ENCODE measurements around the gene XK. TPM values are rescaled to one million over a fixed set of nuclear protein-coding genes. Genes with fewer than 3 reads are reported as not detected.

XK gene
- total and polyA plus RNA-seq, 10 of the 15 experiments (the other 5 are each of a cell fraction or from before 2014, with no cell fraction given) = not detected

DNA sequence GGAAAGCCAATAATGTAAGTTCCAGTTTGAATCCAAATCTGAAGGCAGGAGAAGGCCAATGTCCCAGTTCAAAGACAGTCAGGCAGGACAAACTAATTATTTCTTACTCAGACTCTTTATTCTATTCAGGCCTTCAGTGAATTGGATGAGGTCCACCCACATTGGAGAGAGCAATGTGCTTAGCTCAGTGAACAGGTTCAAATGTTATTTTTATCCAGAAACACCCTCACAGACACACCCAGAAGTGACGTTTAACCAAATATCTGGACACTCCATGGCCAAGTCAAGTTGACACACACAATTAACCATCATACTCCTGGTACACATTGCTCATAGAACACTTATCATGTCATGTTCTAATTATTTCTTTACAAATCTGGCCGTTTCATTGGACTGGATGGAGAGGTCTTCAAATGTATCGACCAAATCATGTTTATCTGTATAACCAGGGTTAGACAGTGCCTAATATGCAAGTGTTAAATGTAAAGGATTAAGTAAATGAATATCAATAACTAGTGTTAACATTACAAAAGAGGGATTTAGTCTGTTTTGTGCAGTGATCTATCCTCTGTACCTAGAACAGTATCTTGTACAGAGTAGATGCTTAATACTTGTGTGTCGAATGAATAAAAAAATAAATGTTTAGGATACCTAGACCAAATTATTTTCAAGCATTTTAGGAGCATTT is 27.1 kb upstream of the XK start:
- WGBS (ENCODE audit: insufficient coverage, insufficient replicate concordance, low lambda C conversion rate, missing lambda C conversion rate) = 8% methylated on average over 4 of the region's 4 CpGs
- FAIRE-seq = no peak

More for the DNA sequence above, 27.1 kb upstream of the XK start:
- H3K4me2 ChIP-seq (ENCODE audit: control insufficient read depth, insufficient read depth) = no peak overlapping the region
- ChIA-PET SMC1A (ENCODE audit: uncharacterized antibody, unreplicated experiment) (interaction anchor here (0.7 to 0.8 kb wide), 2 partner anchors 28 to 56 kb away, joined by 3 to 5 read pairs; no protein-coding TSS in a partner anchor), POLR2A (no interaction called here), RAD21 (ENCODE audit: unreplicated experiment) (no interaction called here), CTCF (no interaction called here)
- intact Hi-C loops (cut with micrococcal nuclease; ENCODE audit: unreplicated experiment) (no loop called here), in situ Hi-C loops (cut with MboI) (no loop called here)
- no peak for ATAC-seq
- no peaks in the 10 kb centered on the region for H3K4me1 ChIP-seq (ENCODE audit: control insufficient read depth, insufficient read depth, low read length)
- no peaks in the 10 kb centered on the region for H3K9me3 ChIP-seq (replicated peaks; ENCODE audit: control insufficient read depth, insufficient read depth, low read length)
- H3K79me2 ChIP-seq (ENCODE audit: control insufficient read depth, insufficient read depth, low read length) = no peaks in the 10 kb centered on the region
- H3K27me3 ChIP-seq (replicated peaks in 1 of 2; ENCODE audit: control insufficient read depth in 2 of 2, insufficient read depth in 2 of 2, low read length in 1 of 2) = no peaks in the 10 kb centered on the region; a peak in 1 of 4 replicates
- TF ChIP-seq, protein P1, sequence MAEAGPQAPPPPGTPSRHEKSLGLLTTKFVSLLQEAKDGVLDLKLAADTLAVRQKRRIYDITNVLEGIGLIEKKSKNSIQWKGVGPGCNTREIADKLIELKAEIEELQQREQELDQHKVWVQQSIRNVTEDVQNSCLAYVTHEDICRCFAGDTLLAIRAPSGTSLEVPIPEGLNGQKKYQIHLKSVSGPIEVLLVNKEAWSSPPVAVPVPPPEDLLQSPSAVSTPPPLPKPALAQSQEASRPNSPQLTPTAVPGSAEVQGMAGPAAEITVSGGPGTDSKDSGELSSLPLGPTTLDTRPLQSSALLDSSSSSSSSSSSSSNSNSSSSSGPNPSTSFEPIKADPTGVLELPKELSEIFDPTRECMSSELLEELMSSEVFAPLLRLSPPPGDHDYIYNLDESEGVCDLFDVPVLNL (IDR thresholded peaks at IDR 0.05; ENCODE audit: low read depth, low read length) = no peak
- TF ChIP-seq ETV6 (conservative IDR thresholded peaks at IDR 0.05 in 1 of 2, IDR thresholded peaks at IDR 0.05 in 1 of 2; ENCODE audit: borderline replicate concordance in 1 of 2, low read depth in 1 of 2) = no peak
- TF ChIP-seq CEBPZ (IDR thresholded peaks at IDR 0.05; ENCODE audit: low read depth, low read length) = no peak
- TF ChIP-seq TCF3 (IDR thresholded peaks at IDR 0.05; ENCODE audit: borderline replicate concordance, insufficient read depth, low read depth, low read length) = no peak
- TF ChIP-seq BHLHE40 (IDR thresholded peaks at IDR 0.05; ENCODE audit: borderline replicate concordance in 1 of 2, low read depth in 2 of 2, low read length in 1 of 2) = no peak
- no peak for TF ChIP-seq EZH2 (IDR thresholded peaks at IDR 0.05; ENCODE audit: borderline replicate concordance, control insufficient read depth, low read depth, low read length)
- TF ChIP-seq, protein P2, sequence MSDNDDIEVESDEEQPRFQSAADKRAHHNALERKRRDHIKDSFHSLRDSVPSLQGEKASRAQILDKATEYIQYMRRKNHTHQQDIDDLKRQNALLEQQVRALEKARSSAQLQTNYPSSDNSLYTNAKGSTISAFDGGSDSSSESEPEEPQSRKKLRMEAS (IDR thresholded peaks at IDR 0.05; ENCODE audit: low read depth, low read length) = no peak
- no peak for TF ChIP-seq RB1 (IDR thresholded peaks at IDR 0.05; ENCODE audit: borderline replicate concordance)
- TF ChIP-seq ZNF622 (IDR thresholded peaks at IDR 0.05) = no peak
- TF ChIP-seq, protein P3, sequence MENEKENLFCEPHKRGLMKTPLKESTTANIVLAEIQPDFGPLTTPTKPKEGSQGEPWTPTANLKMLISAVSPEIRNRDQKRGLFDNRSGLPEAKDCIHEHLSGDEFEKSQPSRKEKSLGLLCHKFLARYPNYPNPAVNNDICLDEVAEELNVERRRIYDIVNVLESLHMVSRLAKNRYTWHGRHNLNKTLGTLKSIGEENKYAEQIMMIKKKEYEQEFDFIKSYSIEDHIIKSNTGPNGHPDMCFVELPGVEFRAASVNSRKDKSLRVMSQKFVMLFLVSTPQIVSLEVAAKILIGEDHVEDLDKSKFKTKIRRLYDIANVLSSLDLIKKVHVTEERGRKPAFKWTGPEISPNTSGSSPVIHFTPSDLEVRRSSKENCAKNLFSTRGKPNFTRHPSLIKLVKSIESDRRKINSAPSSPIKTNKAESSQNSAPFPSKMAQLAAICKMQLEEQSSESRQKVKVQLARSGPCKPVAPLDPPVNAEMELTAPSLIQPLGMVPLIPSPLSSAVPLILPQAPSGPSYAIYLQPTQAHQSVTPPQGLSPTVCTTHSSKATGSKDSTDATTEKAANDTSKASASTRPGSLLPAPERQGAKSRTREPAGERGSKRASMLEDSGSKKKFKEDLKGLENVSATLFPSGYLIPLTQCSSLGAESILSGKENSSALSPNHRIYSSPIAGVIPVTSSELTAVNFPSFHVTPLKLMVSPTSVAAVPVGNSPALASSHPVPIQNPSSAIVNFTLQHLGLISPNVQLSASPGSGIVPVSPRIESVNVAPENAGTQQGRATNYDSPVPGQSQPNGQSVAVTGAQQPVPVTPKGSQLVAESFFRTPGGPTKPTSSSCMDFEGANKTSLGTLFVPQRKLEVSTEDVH (IDR thresholded peaks at IDR 0.05; ENCODE audit: low read depth, partially characterized antibody) = no peak
- no peak for TF ChIP-seq TBL1XR1 (IDR thresholded peaks at IDR 0.05; ENCODE audit: low read depth, low read length)
- TF ChIP-seq IRF4 (IDR thresholded peaks at IDR 0.05; ENCODE audit: low read depth, low read length) = no peak
- TF ChIP-seq POLR2AphosphoS2 (IDR thresholded peaks at IDR 0.05; ENCODE audit: low read depth, low read length) = no peak
- TF ChIP-seq MTA2 (IDR thresholded peaks at IDR 0.05; ENCODE audit: low read depth) = no peak
- no peak for TF ChIP-seq CREB1 (IDR thresholded peaks at IDR 0.05; ENCODE audit: low read depth)
- H3K4me3 ChIP-seq = no peak overlapping the region
- H4K20me1 ChIP-seq (ENCODE audit: control insufficient read depth, insufficient read depth) = no peaks in the 10 kb centered on the region
- no peak for DNase-seq (ENCODE audit: low read depth, low spot score)
- H3K36me3 ChIP-seq (ENCODE audit: control insufficient read depth in 2 of 2, insufficient read depth in 2 of 2, low read length in 1 of 2) = no peaks in the 10 kb centered on the region
- no TSS peak for BruUV-seq (replicated peaks)
- no peak overlapping the region for H3K9ac ChIP-seq (ENCODE audit: control insufficient read depth, insufficient read depth, low read length)
- H3K27ac ChIP-seq (ENCODE audit: control insufficient read depth, insufficient read depth) = no peak overlapping the region
- H2AFZ ChIP-seq (ENCODE audit: control insufficient read depth, low read depth, low read length) = no peak overlapping the region
